GM19035 (cell line): ENCODE measurements around the gene ARID5B.

Experiments used
- ATAC-seq: cut with Tn5 transposase; IDR thresholded peaks from one replicate; pipeline ENCODE4 v1.9.1; 2021; ENCODE audit not compliant: unreplicated experiment

Gene ARID5B

GRCh38 chr10:62092301-62093030, 191.0 kb downstream of the ARID5B start:
- ATAC-seq, result no peak

- ATAC-seq, result no peak
Measured at GRCh38 chr10:62093863-62094291, 192.4 kb downstream of the ARID5B start.

- ATAC-seq, result no peak
Measured at GRCh38 chr10:62095181-62096122, 194.0 kb downstream of the ARID5B start.

DNA sequence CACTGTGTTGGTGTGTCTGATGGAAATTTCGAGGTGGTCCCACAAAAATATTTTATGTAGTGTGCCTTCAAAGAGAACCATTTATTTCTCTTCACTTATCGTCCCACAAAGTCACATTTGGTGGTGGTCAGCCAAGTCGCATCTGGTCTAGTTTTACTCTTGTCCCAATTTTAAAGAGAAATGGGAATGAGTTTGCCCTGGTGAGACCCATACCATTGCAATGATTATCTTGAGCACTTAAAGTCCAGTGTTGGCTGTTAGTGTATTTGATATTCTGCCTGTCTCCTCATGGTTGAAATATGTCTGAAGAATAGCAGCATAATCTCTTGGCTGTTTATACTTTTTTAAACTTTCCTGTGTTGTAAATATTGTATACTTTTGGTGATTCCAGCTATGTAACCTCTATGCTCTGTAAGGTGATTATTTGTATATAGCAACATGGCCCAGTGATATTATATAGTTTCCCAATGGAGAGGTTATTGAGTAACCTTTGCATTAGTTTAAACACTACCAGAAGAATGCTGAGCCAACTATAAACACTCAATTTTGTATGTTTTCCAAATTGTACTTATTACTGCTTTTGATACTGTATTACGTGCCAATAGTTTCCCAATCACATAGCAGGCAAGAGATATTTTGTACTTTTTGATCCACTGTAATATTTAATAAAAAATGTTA, 194.9 kb downstream of the ARID5B start:
- no peak for ATAC-seq

DNA sequence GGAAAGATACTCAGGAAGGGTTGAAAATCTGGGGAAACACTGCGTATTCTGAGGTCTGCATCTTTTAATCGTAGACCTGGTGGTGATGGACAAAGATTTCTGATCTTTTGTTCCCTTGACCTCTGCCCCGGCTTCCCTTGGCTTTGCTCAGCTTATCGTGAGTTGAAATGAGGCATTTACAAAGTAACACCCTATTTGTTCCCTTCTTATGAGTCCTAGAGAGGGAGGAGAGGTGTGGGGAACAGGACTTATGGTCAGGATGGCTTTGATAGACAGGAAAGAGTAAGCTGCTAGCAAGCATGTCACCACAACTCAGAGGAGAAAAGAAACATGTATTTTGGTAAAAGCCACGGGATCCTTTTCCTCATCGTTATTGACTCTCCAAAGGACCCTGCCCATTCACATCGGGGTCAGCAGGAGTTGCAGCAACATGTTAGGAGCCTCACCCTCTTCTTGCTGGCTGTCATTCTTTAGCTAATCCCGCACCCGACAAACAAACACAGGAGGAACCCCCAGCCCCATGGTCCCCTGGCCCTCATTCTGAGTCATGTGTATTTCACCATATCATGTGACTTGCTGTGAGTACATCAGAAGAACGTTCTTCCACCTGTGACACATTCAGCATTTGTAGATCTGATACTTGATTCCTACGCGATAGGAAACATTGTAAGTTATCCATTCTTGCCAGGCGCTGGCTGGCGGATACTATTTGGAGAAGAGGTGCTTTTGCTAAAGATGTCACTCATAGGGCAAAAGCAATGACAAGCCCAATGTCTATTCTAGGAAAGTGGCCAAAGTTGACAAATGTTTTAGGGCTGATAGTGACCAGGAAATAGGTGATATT, 197.0 kb downstream of the ARID5B start:
- ATAC-seq, result no peak

GRCh38 chr10:62099299-62099698, 197.8 kb downstream of the ARID5B start:
- ATAC-seq, result no peak

GRCh38 chr10:62103857-62104256, 202.4 kb downstream of the ARID5B start:
- no peak for ATAC-seq

DNA sequence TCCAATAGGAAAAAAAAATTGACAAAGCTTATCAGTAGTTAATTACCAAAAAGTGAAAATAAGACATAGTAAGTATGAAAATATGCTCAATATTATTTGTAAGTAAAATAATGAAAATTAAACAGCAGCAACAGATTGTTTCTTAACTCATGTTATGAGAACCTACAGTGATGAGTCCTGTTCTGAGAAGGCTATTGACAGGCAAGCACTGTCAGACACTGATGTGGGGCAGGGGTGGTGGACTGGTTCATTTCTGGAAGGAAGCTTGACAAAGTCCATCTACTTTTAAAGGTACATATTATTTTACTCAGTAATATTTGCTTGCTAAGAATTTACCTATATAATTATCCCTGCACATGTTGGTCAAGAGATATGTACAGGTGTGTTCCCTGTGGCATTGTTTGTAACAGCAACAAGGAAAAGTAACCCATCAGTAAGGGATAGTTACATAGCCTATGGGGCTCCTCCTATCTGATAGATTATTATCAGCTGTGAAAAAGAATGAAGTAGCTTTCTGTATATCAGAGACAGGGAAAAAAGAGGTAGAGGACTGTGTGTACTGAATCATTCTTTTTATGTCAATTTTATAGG, 205.5 kb downstream of the ARID5B start:
- no peak for ATAC-seq

GRCh38 chr10:62108759-62109586, 207.5 kb downstream of the ARID5B start:
- no peak for ATAC-seq

- ATAC-seq, result peak; percentile 80
Measured at GRCh38 chr10:62109587-62110293, 208.2 kb downstream of the ARID5B start.

GRCh38 chr10:62112300-62112699, 210.8 kb downstream of the ARID5B start:
- ATAC-seq, result no peak

DNA sequence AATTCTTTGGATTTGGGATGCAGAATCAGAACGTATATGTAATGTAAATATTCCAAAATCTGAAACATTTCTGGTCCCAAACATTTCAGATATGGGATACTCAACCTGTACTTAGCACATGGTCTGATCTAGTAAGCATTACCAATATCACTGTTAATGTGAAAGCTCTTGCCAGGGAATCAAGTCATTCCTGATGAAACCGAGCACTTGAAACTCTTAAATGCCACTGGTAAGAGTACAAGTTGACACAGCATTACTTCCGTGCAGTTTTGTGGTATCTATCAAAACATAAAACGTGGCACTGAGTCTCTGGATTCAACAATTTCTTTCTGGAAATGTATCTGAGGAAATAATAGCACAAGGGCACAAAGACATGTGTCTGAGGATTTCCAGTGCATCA, 211.5 kb downstream of the ARID5B start:
- no peak for ATAC-seq

GRCh38 chr10:62113680-62114079, 212.2 kb downstream of the ARID5B start:
- ATAC-seq, result no peak

DNA sequence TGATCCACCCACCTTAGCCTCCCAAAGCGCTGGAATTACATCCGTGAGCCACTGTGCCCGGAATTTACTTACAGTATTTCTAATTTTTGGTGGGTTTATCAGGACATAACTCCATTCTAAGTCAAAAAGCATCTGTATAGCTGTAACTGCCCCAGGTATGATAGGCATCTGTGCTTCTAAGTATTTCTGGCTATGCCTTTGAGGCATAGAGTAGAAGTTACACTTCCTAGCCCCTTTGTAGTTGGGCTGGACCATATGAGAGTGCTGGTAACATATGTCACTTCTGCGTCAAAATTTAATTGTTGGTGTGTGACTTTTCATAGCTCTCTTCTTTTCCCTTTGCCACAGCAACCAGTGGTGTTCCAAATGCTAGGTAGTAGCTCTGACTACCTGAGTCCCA, 213.8 kb downstream of the ARID5B start:
- no peak for ATAC-seq

DNA sequence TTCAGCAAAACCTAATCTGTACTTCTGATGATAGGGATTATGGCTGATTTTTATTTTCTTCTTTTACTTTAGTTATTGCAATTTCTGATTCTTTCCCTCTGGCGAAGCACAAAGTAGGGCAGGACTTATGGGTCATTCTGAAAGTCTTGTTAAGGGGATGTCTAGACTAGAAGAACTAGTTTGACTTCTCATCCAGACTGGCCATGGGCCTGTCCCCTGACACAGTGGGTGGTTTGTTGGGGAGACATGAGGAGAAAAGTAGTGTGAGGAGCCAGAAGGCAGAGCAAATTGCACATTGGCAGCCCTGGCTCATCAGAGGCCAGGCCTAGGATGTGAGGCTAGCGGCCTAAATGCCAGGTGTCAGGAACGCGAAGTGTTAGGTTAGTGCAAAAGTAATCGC, 214.3 kb downstream of the ARID5B start:
- ATAC-seq, result no peak

GRCh38 chr10:62116896-62117295, 215.4 kb downstream of the ARID5B start:
- no peak for ATAC-seq

- no peak for ATAC-seq
Measured at GRCh38 chr10:62121187-62121530, 219.7 kb downstream of the ARID5B start.

DNA sequence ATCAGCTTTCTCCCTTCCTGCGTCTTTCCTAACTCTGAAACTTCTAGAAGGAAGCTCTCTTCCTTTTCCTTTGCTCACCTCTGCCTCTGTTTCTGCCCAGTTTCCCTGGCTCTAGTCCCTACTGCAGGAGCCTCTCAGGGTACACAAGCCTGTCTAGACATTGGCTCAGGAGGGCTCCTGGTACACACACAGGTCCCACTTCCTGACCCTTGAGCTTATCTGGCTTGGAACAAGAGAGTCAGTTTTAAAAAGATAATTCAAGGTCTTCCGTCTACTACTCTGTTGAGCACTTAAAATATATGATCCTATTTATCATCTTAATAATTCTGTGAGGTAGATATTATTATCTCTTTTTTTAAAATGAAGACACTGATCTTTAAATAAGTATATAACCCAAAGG, 226.5 kb downstream of the ARID5B start:
- no peak for ATAC-seq

- no peak for ATAC-seq
Measured at GRCh38 chr10:62130948-62131347, 229.4 kb downstream of the ARID5B start.
